Measurements from ENCODE around the gene PRRT3.
"Not testable (repeated sequence)": the region's sequence is repeated elsewhere in the genome, so short reads cannot be mapped to it uniquely, and the experiment has no call there.

PRRT3 gene

DNA sequence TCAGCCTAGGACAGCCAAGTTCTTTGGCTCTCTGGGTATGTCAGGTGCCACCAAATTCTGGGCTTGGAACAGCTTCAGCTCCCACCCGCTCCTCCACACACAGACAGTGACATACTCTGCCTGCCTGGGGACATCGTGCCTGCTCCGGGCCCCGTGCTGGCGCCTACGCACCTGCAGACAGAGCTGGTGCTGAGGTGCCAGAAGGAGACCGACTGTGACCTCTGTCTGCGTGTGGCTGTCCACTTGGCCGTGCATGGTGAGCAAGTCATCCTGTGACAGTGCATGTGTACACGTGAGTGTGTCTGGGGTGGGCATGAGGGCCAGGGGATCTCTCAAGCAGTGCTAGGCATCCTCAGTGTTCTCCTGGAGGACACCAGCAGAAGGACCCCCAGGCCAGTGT is 34.4 kb downstream of the PRRT3 start:
- DNase-seq = no peak

DNA sequence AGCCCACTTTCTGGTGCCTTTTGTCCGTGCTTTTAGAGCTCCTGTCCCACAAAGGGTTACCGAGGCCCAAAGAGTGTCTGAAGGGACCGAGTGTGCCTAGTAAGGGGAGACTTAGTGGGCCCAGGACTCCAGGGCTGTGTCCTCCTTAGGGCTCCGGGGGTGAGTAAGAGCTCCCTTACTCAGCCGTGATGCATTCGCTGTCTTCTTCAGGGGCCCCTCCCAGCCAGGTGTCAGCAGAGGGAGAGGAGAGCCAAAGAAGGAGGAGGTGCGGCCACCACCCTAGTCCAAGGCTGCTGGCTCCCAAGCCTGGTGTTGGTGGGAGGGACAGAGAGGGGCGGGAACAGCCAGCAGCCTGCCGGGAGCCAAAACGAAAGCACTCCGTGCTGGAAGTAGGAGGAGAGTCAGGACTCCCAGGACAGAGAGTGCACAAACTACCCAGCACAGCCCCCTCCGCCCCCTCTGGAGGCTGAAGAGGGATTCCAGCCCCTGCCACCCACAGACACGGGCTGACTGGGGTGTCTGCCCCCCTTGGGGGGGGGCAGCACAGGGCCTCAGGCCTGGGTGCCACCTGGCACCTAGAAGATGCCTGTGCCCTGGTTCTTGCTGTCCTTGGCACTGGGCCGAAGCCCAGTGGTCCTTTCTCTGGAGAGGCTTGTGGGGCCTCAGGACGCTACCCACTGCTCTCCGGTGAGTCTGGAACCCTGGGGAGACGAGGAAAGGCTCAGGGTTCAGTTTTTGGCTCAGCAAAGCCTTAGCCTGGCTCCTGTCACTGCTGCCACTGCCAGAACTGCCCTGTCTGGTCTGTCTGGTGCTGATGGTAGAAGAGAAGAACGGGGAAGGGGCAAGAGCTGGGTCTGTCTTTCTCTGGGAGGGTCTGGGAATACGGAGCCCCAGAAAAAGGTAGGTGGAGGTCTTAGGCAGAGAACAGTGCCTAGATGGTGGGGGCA is 35.2 kb downstream of the PRRT3 start, which contains the start of gene IL17RC:
Gene IL17RC (plus strand): TSS at position 365 of the 947 bp plus-strand sequence. CDS start 218 bp downstream, at position 583.
- DNase-seq = peak; percentile 76 to 87 (median 78)

- DNase-seq = peak in 1 of 3 donors; percentile 17
Measured at GRCh38 chr3:9916346-9916733, 35.9 kb downstream of the PRRT3 start.

DNA sequence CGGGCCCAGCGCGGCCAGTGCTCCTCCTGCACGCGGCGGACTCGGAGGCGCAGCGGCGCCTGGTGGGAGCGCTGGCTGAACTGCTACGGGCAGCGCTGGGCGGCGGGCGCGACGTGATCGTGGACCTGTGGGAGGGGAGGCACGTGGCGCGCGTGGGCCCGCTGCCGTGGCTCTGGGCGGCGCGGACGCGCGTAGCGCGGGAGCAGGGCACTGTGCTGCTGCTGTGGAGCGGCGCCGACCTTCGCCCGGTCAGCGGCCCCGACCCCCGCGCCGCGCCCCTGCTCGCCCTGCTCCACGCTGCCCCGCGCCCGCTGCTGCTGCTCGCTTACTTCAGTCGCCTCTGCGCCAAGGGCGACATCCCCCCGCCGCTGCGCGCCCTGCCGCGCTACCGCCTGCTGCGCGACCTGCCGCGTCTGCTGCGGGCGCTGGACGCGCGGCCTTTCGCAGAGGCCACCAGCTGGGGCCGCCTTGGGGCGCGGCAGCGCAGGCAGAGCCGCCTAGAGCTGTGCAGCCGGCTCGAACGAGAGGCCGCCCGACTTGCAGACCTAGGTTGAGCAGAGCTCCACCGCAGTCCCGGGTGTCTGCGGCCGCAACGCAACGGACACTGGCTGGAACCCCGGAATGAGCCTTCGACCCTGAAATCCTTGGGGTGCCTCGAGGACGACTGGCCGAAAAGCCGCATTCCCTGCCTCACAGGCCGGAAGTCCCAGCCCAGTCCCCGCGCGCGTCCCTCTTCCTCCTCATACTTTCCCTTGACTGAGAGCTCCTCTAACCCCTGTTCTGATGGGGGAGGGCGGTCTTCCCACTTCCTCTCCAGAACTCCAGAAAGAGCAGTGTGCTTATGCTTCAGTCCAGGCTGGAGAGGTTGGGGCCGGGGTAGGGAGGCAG is 36.7 kb downstream of the PRRT3 start:
- peak; percentile 66 to 88 (median 77) for DNase-seq

DNA sequence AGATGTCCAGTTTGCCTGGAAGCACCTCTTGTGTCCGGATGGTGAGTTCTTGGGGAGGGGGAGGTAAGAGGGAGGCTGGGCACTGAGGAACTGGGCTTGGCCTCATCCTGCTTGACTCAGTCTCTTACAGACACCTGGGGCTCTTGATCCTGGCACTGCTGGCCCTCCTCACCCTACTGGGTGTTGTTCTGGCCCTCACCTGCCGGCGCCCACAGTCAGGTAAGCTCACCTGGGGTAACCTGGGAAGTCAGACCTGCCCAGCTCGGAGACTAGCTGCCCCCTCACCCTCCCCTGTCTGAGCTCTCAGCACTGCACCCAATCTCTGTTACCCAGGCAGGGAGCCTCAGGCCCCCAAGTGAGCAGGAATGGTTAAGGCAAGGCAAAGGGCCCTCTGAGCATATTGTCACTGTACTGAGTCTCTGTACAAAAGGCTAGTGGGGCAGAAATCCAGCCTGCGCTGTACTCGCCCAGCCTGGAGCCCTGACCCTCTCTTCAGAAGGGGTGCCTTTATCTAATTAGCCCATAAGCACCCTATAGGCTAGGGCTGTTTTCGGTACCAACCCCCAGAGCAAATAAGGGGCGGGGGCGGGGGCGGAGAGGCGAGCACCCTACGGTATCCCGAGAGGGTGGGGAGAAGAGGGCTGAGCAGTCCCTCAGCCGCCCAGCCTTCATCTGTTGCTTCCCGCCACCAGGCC is 37.5 kb downstream of the PRRT3 start:
- DNase-seq = no peak

- DNase-seq = no peak
Measured at GRCh38 chr3:9914011-9914410, 38.2 kb downstream of the PRRT3 start.

- DNase-seq = no peak
Measured at GRCh38 chr3:9913601-9914000, 38.6 kb downstream of the PRRT3 start.

DNA sequence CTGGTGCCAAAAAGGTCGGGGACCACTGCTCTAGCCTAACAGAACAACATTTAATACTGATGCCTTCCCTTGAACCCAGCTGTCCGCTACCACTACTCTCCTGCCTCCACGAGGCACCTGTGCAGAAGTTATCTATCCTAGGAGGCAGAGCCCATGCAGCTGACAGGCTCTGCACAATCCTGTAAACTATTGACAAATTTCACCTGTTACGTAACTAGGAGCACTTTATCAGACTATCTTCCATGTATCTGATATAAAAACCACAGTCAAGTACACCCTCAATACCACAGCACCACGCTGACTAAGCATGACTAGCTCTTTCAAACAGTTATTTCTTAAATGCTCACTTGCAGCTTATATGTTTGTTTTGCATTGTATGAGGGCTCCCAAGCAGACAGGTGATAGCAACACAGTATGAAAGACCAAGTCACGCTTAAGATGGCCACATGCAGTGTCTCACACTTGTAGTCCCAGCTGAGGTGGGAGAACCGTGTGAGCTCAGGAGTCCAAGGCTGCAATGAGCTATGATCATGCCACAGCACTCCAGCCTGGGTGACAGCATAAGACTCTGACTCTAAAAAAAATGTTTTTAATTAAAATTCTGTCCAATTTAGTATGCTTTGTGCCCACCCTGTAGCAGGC is 39.8 kb downstream of the PRRT3 start:
- DNase-seq = no peak

DNA sequence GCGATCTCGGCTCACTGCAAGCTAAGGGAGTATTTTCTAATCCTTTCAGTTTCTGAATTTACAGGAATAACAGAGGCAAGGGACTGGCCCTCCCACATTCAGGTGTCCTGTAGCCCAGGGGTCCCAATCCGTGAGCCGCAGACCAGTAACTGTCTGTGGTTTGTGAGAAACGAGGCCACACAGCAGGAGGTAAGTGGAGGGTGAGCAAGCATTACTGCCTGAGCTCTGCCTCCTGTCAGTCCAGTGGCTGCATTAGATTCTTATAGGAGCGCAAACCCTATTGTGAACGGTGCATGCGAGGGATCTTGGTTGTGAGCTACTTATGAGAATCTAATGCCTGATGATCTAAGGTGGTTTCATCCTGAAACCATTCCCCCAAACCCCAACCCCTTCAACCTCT is 40.3 kb downstream of the PRRT3 start:
- DNase-seq = no peak

- no peak for DNase-seq
Measured at GRCh38 chr3:9909221-9910013, 42.8 kb downstream of the PRRT3 start.

DNA sequence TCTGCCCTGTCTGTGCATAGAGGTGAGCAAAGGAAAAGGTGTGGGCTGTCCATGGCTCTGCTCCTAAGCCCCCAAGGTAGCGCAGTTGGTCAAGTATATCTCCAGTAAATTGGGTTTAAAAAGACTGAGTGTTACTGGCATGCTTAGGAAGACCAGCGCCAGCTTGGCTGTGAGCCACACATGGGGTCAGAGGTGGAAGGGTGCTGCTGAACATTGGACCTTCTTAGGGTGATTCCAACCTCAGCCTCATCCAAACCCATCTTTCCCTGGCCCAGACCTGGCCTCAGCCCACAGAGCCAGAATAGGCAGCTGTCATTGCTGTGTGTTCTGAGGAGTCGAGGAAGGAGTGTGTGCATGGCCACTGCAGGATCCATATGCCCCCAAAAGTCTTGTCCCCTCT is 43.9 kb downstream of the PRRT3 start:
- DNase-seq = no peak

DNA sequence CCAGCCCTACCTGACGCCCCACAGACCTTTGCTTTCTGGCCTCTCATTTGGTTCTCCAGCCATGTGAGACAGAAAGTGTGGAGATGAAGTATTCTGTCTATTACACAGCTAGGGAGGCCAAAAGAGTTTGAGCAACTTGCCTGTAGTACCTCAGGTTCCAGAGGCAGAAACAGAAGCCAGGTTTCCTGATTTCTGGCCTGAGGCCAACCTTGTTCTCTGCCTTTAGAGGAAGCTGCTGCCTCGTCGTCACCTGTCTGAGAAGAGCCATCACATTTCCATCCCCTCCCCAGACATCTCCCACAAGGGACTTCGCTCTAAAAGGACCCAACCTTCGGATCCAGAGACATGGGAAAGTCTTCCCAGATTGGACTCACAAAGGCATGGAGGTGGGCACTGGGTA is 45.7 kb downstream of the PRRT3 start:
- no peak for DNase-seq

- DNase-seq = no peak
Measured at GRCh38 chr3:9903904-9904303, 48.3 kb downstream of the PRRT3 start.

DNA sequence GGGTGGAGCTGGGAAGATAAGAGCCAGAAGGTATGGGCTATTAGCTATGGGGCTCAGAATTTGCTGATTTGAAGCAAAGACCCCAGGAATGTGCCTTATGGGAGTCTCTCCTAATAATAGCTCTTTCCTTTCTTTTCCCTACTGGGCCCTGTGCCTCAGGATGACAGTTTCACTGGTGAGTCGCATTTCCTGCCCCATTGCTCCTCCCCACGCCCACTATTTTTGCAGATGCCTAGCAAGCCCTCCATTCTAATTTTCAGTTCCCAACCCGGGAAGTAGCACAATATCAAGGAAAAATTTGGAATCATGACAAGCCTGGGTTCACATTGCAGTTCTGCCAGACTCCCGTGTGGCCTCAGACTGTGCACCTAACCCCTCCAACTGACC is 49.0 kb downstream of the PRRT3 start:
- DNase-seq = peak; percentile 62 to 67 (median 65)

DNA sequence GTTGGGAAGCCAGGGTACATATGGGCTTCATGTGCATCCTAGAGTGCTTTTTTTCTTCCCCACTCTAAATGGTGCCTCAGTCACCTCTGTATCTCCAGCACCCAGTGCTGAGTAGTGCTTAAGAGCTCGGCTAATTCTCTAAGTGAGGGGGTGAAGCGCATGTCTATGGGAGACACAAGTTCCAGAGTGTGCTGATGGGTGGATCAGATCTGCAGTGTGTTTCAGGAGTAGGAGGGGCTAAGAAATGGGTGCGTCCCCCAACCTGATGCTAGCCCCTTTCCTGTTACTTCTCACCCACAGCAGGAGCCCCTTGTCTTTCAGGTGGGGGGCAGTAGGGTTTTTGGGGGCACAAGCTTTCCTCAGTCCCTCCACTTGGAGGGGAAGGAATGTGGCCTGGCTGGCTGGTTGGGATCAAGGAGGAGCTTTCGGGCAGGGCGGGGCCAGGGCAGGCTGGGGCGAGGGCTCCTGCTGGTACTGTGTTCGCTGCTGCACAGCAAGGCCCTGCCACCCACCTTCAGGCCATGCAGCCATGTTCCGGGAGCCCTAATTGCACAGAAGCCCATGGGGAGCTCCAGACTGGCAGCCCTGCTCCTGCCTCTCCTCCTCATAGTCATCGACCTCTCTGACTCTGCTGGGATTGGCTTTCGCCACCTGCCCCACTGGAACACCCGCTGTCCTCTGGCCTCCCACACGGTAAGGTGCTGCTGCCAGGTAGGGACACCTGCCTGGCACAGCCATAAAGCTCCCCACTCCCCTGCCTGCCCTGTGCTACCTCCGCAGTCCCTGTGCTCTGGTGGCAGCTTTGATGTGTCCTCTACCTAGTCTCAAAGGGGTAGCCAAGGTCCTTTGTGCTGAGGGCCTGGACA is 49.6 kb downstream of the PRRT3 start, which contains the start of gene IL17RE:
Gene IL17RE (plus strand): TSS at position 477 of the 866 bp plus-strand sequence. CDS start 85 bp downstream, at position 562.
- no peak for DNase-seq

DNA sequence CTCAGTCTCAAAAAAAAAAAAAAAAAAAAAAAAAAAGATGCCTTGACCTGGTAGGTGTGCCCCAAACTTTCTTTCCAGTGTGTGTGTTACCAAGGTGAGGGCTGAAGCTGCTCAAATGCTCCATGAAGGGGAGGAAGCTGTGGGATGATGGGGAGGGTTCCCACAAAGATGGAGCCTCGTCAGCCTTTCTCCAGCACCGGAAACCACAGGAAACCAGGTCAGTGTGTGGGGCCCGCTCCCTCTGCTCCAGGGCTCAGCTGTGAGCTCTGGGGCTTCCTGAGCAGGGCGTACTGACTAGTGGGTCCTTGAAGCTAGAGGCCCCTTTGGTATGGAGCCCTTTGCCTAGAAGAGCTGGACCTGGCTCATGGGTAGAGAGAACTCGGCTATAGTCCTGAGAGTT is 50.2 kb downstream of the PRRT3 start:
- no peak for DNase-seq

- not testable (repeated sequence) for DNase-seq
Measured at GRCh38 chr3:9900965-9901415, 51.2 kb downstream of the PRRT3 start.

- no peak for DNase-seq
Measured at GRCh38 chr3:9899289-9899791, 52.9 kb downstream of the PRRT3 start.

DNA sequence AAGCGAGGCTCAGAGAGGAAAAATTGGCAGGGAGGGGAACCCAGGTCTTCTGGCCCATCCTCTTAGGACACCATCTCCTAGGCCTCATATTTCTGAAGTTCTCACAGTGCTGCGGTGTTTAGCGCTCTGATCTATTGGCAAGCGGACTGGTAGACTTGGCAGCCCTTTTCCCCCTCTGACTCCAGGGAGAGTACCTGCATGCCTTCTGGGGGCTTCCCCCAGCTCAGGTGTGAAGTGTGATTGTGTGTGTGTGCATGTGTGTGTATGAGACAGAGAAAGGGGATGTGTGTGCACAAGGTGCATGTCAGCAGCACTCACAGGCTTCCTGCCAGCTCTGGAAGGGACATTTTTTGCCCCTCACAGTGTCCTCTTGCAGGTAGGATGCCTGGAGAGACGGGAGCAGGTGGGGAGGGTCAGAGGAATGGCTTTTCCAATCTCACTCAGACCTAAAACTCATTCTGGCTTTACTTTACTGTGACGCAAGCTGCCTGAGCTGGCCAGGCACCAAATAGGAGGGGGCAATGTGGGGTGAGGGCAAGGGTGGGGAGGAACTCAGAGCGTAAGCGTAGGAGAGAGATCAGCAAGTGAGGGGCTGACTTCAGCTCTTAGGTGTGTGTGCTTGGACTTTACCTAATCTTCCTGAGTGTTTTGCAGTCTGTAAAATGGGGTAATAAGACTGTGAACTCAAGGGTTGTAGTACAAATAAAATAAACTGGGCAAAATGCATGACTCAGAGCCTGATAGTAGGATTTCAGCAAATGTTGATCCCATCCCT is 53.6 kb downstream of the PRRT3 start:
- no peak for DNase-seq

Data from suppressor macrophage treated with lipopolysaccharide for 1 hour (primary cell).